ENCODE data around the gene ANKRD13D.
"Not testable (repeated sequence)": the region's sequence is repeated elsewhere in the genome, so short reads cannot be mapped to it uniquely, and the experiment has no call there.

DNA sequence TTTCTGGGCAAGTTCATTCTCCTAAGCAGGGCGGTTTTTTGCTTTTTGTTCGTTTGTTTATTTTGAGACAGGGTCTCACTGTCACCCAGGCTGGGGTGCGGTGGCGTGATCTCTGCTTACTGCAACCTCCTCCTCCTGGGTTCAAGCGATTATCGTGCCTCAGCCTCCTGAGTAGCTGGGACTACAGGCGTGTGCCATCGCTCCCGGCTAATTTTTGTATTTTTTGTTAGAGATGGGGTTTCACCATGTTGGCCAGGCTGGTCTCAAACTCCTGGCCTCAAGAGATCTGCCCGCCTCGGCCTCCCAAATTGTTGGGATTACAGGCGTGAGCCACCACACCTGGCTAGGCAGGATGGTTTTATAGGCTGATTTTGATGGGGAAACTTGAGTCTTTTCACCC lies 29.8 kb downstream of the ANKRD13D start:
- TF ChIP-seq, protein P1, sequence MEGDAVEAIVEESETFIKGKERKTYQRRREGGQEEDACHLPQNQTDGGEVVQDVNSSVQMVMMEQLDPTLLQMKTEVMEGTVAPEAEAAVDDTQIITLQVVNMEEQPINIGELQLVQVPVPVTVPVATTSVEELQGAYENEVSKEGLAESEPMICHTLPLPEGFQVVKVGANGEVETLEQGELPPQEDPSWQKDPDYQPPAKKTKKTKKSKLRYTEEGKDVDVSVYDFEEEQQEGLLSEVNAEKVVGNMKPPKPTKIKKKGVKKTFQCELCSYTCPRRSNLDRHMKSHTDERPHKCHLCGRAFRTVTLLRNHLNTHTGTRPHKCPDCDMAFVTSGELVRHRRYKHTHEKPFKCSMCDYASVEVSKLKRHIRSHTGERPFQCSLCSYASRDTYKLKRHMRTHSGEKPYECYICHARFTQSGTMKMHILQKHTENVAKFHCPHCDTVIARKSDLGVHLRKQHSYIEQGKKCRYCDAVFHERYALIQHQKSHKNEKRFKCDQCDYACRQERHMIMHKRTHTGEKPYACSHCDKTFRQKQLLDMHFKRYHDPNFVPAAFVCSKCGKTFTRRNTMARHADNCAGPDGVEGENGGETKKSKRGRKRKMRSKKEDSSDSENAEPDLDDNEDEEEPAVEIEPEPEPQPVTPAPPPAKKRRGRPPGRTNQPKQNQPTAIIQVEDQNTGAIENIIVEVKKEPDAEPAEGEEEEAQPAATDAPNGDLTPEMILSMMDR (IDR thresholded peaks at IDR 0.05), result not testable (repeated sequence)
- TF ChIP-seq ZFX (IDR thresholded peaks at IDR 0.05; ENCODE audit: borderline replicate concordance), result not testable (repeated sequence)
